Transverse colon (tissue), 3 donors: ENCODE measurements around the gene TOR3A.

ENCODE experiments used
- CTCF ChIP-seq, 5 experiments: fragments of 200-600 bp in 3 of 5; fragments of 450-650 bp in 2 of 5; sonication (generic) in 3 of 5; IDR thresholded peaks; 1 replicate in 2 of 5; 2 replicates in 3 of 5; pipeline ENCODE4 v1.5.1; 2016 to 2017; ENCODE audit warnings: antibody characterized with exemption in 5 of 5, inconsistent platforms in 3 of 5, mild to moderate bottlenecking in 2 of 5, moderate library complexity in 1 of 5
- POLR2A ChIP-seq: fragments of 450-650 bp; IDR thresholded peaks from one replicate; pipeline ENCODE4 v1.6.1; 2016; ENCODE audit warnings: antibody characterized with exemption, mild to moderate bottlenecking, moderate library complexity

- TF ChIP-seq POLR2A, result no peak
- no peak for TF ChIP-seq CTCF (IDR thresholded peaks at IDR 0.05)
Observed at GRCh38 chr1:179061360-179062282, 20.2 kb upstream of the TOR3A start.
